PFSK-1 (cell line): Measurements from ENCODE around the gene CFAP251.

Source experiments
- FOXP2 ChIP-seq: optimal IDR thresholded peaks from 2 replicates; pipeline ENCODE3; 2011; ENCODE audit warnings: borderline replicate concordance, control low read depth, inconsistent platforms; ENCODE audit not compliant: insufficient read depth; ENCODE audit errors: extremely low read length, extremely low read depth
- POLR2AphosphoS5 ChIP-seq: IDR thresholded peaks from 2 replicates; pipeline ENCODE4 v1.6.1; 2012; ENCODE audit warnings: low read depth, mild to moderate bottlenecking, control low read depth, low read length, moderate library complexity
- REST ChIP-seq, 2 experiments: IDR thresholded peaks; 2 replicates each; pipeline versions ENCODE4 v1.6.1 to v1.8.0; 2011 to 2012; ENCODE audit warnings: low read depth in 2 of 2, low read length in 2 of 2, control low read depth in 1 of 2, inconsistent platforms in 1 of 2, mild to moderate bottlenecking in 1 of 2, moderate library complexity in 1 of 2; ENCODE audit not compliant: insufficient read depth in 1 of 2
- SIN3A ChIP-seq: IDR thresholded peaks from 2 replicates; pipeline ENCODE4 v1.6.1; 2012; ENCODE audit warnings: mild to moderate bottlenecking, low read length, moderate library complexity, borderline replicate concordance; ENCODE audit not compliant: insufficient read depth
- TAF1 ChIP-seq: IDR thresholded peaks from 2 replicates; pipeline ENCODE4 v1.6.1; 2012; ENCODE audit warnings: low read length, control low read depth, borderline replicate concordance; ENCODE audit not compliant: insufficient read depth

The CFAP251 gene

GRCh38 chr12:121892673-121893561 is 25.5 kb upstream of the CFAP251 start:
- TF ChIP-seq REST (IDR thresholded peaks at IDR 0.05; ENCODE audit: insufficient read depth in 1 of 2, low read depth in 2 of 2, low read length in 2 of 2) (no peak), TAF1 (no peak), POLR2AphosphoS5 (no peak), FOXP2 (no peak), SIN3A (no peak)

- TF ChIP-seq REST (IDR thresholded peaks at IDR 0.05; ENCODE audit: insufficient read depth in 1 of 2, low read depth in 2 of 2, low read length in 2 of 2) (no peak), FOXP2 (no peak), SIN3A (no peak), TAF1 (no peak), POLR2AphosphoS5 (no peak)
Measured at GRCh38 chr12:121893961-121894460, 24.4 kb upstream of the CFAP251 start.

GRCh38 chr12:121894633-121895032 is 23.8 kb upstream of the CFAP251 start:
- no peak for TF ChIP-seq TAF1
- no peak for TF ChIP-seq POLR2AphosphoS5
- TF ChIP-seq REST (IDR thresholded peaks at IDR 0.05; ENCODE audit: insufficient read depth in 1 of 2, low read depth in 2 of 2, low read length in 2 of 2) = no peak
- no peak for TF ChIP-seq FOXP2

GRCh38 chr12:121898287-121898686 is 20.1 kb upstream of the CFAP251 start:
- TF ChIP-seq SIN3A (no peak), TAF1 (no peak), FOXP2 (no peak), POLR2AphosphoS5 (no peak), REST (IDR thresholded peaks at IDR 0.05; ENCODE audit: insufficient read depth in 1 of 2, low read depth in 2 of 2, low read length in 2 of 2) (no peak)
